SH-SY5Y (cell line): ENCODE results near the gene SH3GL2.

Experiments
- GATA2 ChIP-seq: IDR thresholded peaks from 2 replicates; pipeline ENCODE4 v1.6.1; 2011; ENCODE audit warnings: mild to moderate bottlenecking, low read depth, low read length
- GATA3 ChIP-seq: IDR thresholded peaks from 2 replicates; pipeline ENCODE4 v1.6.1; 2011; ENCODE audit warnings: low read depth, mild to moderate bottlenecking, low read length, moderate library complexity

DNA sequence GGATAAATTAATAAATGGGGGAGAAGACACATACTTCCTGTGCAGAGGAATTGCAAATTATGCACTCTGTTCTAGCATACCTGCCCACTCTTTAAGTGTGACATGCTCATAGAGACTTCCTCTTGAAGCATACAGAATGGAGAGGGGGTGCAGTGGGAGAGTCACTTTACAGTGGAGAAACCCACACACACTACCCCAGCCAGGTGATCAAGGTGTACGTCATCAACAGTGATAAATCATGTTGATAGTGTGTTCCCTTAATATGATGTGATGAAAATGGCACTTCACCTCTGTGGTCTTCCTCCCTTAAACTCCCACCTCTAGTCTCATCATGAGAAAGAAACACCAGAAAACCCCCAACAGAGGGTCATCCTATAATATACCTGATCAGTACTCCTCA is 110.0 kb downstream of the SH3GL2 start:
- TF ChIP-seq GATA2 (no peak), GATA3 (no peak)
